GM15510 (cell line): ENCODE results near the gene C4A.

ENCODE experiments used
- POLR2A ChIP-seq: IDR thresholded peaks from 3 replicates; pipeline ENCODE4 v1.6.1; 2011; ENCODE audit warnings: borderline replicate concordance; ENCODE audit not compliant: insufficient read length; ENCODE audit errors: extremely low read depth

Gene C4A

DNA sequence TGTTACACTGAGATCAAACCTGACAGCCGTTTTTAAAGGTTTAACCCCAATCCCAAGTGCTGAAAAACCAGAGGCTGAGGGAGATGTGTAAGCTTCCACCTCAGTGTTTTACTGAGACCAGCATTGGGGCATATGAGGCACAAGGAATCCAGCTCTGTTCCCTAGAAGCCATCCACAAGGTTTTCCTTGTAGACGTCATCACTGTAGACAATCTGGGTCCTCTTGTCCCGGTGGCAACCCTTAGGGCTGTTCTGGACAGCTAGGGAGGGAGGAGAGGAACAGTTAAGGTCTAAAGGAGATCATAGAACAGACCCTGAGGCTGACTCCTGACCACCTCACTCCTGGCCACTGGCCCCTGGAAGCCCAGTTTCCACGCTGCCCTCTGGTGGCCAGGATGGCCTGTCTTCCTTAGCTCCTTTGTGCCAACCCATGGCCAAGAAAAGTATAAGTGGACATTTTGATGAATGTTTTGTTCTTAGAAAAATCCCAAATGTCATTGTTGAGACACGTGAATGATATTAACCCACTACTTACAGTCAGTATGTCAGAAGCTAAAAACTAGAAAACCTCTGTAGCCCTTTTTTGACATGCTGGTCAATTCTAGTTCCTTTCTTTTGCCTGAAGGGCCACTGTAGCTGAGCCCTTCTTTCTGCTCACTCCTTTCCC lies 29.6 kb upstream of the C4A start:
- TF ChIP-seq POLR2A = no peak

DNA sequence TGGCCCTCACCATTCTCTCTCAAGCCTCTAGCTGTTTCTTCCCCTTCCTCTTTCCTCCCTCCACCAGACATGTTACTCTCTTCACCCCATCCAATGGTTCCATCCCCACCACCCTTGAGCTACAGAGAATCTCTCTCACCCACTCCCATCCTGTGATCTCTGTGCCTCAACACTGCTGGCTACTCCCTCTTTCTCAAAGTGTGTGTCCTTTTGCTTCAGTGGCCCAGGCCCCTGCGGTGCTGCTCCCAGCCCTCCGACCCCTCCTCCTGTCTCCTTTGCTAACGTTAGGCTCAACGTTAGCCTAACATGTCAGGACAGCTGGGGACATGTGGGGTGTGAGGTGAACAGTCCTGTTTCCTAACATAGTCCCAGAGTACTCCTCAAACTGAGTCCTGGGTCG lies 29.0 kb upstream of the C4A start:
- no peak for TF ChIP-seq POLR2A

DNA sequence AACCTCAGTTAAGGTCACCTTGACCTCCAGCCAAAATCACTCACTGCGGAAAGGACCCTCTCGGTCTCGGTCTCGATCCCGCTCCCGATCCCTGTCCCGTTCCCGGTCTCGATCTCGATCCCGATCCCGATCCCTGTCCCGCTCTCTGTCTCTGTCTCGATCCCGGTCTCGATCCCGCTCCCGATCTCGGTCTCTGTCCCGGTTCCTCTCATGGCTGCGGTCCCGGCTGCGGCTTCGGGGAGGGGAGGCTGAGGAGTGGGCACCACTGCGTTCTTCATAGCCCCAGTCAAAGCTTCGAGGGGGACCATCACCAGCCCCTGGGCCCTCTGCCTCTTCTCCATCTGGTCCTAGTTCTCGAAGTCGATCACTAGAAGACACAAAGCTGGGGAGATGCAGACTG lies 27.3 kb upstream of the C4A start:
- TF ChIP-seq POLR2A = no peak

DNA sequence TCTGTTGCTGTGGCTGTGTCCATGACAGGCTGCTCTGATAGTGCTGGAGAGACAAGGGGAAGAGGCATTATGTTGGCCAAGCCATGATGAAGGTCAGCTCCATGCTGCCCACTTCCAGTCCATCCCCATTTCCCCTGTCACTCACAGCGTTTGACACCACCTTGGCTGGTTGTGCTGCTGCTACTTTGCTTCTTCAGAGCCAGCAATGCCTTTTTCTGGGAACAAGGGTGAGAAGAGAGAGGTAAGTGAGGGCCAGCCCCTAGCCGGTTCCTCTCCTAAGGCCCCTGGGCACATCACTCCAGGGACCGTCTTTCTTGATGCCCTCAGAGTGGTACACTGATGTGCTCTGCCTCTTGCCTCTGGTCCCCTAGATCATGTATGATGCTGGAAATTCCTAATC lies 25.1 kb upstream of the C4A start:
- no peak for TF ChIP-seq POLR2A

DNA sequence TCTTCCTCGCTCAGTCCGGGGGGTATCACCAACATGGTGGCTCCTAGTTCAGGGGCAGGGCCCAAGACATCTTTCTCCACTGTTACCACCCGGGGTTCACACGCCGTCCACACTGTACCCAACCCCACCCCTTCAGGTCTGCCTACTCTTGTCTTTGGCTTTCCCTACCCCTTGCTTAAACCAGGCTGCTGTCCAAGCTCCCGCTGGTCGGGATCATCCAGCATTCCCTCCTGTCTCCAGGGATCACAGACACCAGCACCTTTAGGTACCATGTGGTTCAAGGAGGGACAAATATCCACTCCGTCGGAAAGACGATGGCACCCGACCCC lies 23.5 kb upstream of the C4A start:
- no peak for TF ChIP-seq POLR2A

DNA sequence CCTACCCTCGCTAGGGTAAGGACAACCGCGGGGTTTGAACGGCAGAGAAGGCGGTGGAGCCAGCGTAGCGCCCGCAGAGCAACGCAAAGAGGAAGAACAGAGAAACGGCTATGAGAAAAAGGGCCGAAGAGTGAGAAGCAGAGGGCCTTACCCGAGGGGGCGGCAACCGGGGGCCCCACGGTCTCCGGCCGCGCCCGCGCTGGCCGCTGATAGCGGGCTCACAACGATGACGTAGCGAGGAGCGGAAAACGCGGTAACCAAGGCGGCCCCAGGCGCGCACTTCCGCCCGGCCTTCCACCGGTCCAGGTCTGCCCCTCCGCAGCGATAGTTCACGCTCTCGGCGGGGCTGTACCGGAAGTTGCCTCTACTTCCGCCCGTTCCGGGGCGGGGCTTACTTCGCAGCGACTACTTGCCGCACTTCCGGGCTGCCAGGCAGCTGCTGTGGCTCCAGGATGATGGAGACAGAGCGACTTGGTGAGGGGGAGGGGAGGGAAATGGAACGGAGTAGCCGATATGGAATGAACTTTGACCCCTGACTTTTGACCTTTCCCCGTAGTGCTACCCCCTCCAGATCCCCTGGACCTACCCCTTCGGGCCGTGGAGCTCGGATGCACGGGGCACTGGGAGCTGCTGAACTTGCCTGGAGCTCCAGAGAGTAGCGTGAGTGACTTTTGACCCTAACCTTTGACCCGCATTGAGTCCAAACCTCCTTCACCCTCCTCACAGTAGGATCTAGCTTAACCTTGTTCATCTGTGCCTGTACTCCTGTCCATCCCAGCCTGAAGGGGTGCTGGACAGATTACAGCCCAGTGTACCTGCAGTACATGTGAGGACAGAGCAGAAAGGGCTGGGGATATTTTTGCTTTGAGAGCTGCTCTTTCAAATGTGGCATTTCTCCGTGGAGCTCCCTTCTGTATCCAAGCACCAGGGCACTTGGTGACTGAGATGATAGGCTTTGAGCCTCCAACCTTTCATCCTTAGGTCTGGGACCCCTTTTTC lies 22.8 kb upstream of the C4A start, which contains the start of the genes NELFE and SKIC2:
Gene NELFE, minus strand, starts transcription at position 231 of the 999 bp plus-strand sequence. CDS start 525 bp downstream, outside the sequence.
Gene SKIC2, plus strand, starts transcription at position 435 of the 999 bp plus-strand sequence. Its CDS starts 18 bp downstream, at position 453.
- peak; percentile 83 for TF ChIP-seq POLR2A

DNA sequence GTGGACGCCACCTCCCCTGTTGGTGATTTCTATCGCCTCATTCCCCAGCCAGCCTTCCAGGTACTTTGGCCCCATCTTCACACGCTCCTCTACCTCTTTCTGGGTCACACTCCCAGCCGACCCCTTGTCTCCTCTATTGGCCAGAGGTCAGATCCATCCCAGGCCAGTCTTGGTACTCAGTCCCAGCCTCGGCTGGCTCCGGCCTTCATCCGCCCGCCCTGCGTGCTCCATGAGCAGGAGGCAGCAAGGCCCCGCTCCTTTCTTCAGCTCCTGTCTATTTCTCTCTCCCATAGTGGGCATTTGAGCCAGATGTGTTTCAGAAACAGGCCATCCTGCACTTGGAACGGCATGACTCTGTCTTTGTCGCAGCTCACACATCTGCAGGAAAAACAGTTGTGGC lies 20.2 kb upstream of the C4A start:
- TF ChIP-seq POLR2A = no peak

DNA sequence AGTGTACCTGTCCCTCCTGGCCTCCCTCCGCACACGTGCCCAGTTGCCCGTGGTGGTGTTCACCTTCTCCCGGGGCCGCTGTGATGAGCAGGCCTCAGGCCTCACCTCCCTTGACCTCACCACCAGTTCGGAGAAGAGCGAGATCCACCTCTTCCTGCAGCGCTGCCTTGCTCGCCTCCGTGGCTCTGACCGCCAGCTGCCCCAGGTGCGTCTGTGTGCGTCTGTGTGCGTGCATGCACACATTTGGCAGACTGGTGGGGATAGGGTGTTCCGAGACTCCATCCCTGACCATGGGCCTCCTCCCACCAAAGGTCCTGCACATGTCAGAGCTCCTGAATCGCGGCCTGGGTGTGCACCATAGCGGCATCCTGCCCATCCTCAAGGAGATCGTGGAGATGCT lies 17.9 kb upstream of the C4A start:
- no peak for TF ChIP-seq POLR2A

DNA sequence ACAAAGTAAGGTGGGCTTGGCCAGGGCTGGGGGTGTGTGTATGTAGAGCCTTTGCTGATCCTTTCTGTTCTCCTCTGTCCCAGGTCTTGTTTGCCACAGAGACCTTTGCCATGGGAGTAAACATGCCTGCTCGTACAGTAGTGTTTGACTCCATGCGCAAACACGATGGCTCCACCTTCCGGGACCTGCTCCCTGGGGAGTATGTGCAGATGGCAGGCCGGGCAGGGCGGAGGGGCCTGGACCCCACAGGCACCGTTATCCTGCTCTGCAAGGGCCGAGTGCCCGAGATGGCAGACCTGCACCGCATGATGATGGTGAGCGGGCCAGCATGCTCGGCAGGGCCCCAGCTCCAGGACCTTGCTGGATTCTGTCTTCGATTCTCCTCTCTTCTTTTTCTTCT lies 16.2 kb upstream of the C4A start:
- no peak for TF ChIP-seq POLR2A

DNA sequence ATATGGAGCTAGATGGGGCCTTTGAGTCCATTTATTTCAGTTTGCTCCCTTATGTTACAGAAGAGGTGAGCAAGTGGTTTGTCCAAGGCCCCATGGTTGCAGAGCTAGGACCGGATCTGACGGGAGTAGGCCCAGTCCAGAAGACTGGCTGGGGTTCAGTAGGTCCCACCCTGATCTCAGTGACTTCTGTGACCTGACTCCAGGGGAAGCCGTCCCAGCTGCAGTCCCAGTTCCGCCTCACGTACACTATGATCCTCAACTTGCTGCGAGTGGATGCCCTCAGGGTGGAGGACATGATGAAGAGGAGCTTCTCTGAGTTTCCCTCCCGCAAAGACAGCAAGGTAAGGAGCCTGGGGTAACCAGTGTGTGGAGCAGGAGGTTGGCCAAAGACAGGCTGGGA lies 15.4 kb upstream of the C4A start:
- no peak for TF ChIP-seq POLR2A

DNA sequence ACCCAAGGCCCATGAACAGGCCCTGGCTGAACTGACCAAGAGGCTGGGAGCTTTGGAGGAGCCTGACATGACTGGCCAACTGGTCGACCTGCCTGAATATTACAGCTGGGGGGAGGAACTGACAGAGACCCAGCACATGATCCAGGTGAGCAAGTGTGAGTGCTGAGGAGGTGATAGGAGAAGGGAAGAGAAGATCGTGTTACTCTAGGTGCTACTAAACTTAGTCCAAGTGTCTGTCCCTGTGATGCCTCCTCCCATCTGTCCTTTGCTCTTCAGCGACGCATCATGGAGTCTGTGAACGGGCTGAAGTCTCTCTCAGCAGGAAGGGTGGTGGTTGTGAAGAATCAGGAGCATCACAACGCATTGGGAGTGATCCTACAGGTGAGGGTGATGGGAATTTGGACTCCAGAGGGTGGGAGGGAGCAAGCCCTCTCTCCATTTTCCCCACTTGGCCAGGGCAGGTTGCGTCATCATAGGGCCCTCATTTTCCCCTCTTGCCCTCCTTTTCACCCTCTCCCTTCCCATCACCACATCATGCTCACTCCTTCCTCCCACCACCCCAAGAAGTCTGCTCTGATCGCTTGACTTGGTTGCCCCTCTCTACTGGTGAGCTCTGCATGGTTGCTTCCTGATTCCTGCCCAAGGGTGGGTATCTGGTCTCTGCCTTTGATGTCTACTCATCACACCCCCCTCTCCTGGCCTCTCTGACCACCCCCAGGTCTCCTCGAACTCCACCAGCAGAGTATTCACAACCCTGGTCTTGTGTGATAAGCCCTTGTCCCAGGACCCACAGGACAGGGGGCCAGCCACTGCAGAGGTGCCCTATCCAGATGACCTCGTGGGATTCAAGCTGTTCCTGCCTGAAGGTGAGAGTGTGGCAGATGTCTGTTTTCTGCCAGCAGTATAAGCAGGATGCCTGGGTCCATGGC lies 14.6 kb upstream of the C4A start:
- TF ChIP-seq POLR2A = no peak

DNA sequence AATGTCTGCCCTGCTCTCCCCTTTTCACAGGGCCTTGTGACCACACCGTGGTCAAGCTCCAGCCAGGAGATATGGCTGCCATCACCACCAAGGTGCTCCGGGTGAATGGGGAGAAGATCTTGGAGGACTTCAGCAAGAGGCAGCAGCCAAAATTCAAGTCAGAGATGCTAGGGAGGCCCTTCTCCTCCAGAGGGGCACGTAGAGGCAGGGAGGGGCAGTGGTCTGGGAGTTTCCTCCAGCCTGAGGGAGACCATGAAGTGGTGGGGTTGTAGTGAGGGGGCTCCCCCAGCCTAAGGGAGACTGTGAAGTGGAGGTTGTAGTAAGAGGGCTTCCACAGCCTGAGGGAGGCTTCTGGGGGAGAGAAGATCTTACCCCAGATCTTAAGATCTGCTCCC lies 13.9 kb upstream of the C4A start:
- no peak for TF ChIP-seq POLR2A

DNA sequence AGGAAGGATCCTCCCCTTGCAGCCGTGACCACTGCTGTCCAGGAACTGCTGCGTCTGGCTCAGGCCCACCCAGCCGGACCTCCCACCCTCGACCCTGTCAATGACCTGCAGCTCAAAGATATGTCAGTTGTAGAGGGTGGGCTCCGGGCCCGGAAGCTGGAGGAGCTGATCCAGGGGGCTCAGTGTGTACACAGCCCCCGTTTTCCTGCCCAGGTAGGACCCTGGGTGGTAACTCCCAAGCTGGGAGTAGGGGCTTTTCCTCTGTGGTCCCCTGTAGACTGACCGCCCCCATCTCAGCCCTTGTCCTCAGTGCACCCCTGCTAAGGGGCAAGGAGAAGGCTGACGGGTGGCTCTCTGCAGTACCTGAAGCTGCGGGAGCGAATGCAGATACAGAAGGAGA lies 13.5 kb upstream of the C4A start:
- TF ChIP-seq POLR2A = no peak

DNA sequence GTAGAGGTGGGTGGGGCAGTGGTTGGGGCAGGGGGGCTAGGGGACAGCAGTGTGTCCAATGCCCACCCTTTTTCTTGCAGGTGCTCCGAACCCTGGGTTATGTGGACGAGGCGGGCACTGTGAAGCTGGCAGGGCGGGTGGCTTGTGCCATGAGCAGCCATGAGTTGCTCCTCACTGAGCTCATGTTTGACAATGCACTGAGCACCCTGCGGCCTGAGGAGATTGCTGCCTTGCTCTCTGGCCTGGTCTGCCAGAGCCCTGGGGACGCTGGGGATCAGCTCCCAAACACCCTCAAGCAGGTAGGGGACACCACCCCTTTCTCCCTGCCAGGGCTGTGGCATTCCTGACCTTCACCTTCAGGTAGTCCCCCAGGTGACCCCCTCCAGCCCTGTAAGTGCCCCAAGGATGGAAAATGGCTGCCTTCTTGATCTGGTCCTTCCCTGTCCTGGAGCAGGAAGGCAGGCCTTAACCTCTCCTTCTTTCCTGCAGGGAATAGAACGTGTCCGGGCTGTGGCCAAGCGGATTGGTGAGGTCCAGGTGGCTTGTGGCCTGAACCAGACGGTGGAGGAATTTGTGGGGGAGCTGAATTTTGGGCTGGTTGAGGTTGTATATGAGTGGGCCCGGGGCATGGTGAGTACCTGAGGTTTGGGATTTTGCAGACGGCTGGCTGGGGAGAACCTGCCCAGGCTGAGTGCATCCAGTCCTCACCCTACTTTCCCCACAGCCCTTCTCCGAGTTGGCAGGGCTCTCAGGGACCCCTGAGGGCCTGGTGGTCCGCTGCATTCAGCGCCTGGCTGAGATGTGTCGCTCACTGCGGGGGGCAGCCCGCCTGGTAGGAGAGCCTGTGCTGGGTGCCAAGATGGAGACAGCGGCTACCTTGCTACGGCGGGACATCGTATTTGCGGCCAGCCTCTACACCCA lies 12.8 kb upstream of the C4A start:
- TF ChIP-seq POLR2A = no peak

DNA sequence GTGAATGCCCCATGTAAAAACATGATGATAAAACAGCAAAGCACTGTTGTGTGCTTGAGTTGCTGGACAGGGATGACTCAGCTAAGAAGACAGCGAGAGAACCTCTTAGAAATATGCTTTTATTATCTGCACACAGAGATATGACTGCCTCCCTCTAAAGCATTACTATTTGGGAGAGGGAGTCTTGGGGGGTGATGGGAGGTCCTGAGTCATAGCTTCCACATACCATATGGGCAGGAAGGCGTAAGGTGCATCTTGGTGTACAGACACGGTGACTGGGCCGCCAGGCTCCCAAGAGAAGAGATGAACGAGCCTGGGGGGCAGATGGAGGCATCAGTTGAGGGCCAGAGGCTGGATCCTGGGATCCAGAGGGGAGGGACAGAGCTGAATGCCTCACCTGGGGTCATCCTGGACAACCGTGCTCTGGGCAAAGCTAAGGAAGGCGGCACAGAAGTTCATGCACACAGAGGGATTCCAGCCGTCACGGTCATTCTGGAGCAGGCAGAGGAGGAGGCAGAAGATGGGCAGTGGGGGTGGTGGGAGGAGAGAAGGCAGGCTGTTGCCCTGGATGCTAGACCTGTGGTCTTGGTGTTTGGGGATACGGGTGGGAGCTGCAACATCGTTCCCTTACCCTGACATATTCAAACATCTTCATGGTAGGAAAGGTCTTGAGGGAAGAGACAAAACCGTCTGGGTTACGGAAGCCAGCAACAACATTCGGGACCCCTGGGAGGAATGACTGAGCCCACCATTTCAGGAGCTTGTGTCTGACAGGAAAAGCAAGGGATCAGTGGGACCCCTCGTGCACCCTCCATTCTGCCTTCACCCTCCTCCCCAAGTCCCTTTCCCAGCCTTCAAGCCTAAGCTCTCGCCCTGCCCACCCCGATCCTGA lies 11.9 kb upstream of the C4A start:
- no peak for TF ChIP-seq POLR2A
